Panc1 (cell line): ENCODE measurements around the gene OBP2A. TPM values are rescaled to one million over a fixed set of nuclear protein-coding genes. Genes with fewer than 3 reads are reported as not detected.

ENCODE experiments used
- ATAC-seq: fragments of 200-7000 bp; cut with Tn5 transposase; 2 replicates; pipeline ENCODE4 v1.9.1; 2020; ENCODE audit warnings: mild to moderate bottlenecking, moderate library complexity
- BruUV-seq: library from RNA; stranded (reverse); fragments of 400-500 nt; replicated peaks from 2 replicates; lab custom pipeline; 2021; lab: Mats Ljungman, UMichigan
- CTCF ChIA-PET: fragments of 300-600 bp; sonication (Branson Sonifier 250); formaldehyde crosslinking; loops from one replicate; lab custom pipeline; 2022; ENCODE audit warnings: antibody characterized with exemption; lab: Charles Lee
- POLR2A ChIA-PET: fragments of 300-600 bp; sonication (Branson Sonifier 250); formaldehyde crosslinking; loops from one replicate; lab custom pipeline; 2022; ENCODE audit warnings: antibody characterized with exemption; lab: Charles Lee
- DNase-seq: peaks from one replicate; pipeline ENCODE4 v3.0.0-alpha.2; 2010; ENCODE audit warnings: low read depth, low spot score
- H3K27ac ChIP-seq: 2 replicates; pipeline ENCODE4 v1.5.1; 2011; ENCODE audit warnings: mild to moderate bottlenecking, low read length, inconsistent platforms
- H3K27me3 ChIP-seq: fragments of 200-500 bp; sonication (Bioruptor generic); 2 replicates; pipeline ENCODE4 v1.6.0; 2014; ENCODE audit warnings: low read length, inconsistent platforms; ENCODE audit not compliant: control insufficient read depth, insufficient read depth
- H3K36me3 ChIP-seq: fragments of 200-500 bp; sonication (Bioruptor generic); 2 replicates; pipeline ENCODE4 v1.5.1; 2014; ENCODE audit warnings: inconsistent platforms, mild to moderate bottlenecking, low read length, moderate library complexity; ENCODE audit not compliant: control insufficient read depth, insufficient read depth
- H3K4me1 ChIP-seq: 2 replicates; pipeline ENCODE4 v1.5.1; 2011; ENCODE audit warnings: inconsistent platforms, mild to moderate bottlenecking, low read length, moderate library complexity; ENCODE audit not compliant: control insufficient read depth, insufficient read depth
- H3K4me3 ChIP-seq, 2 experiments: 2 replicates each; pipeline ENCODE4 v1.5.1; 2011 to 2012; ENCODE audit warnings: low read depth in 2 of 2, low read length in 2 of 2, mild to moderate bottlenecking in 2 of 2, inconsistent platforms in 1 of 2, moderate library complexity in 1 of 2
- H3K9me3 ChIP-seq: fragments of 200-500 bp; sonication (Bioruptor generic); 2 replicates; pipeline ENCODE4 v1.5.1; 2014; ENCODE audit warnings: low read depth, mild to moderate bottlenecking, inconsistent platforms, low read length, moderate library complexity; ENCODE audit not compliant: control insufficient read depth, insufficient read depth
- POLR2AphosphoS5 ChIP-seq: IDR thresholded peaks from 2 replicates; pipeline ENCODE4 v1.6.1; 2012; ENCODE audit warnings: mild to moderate bottlenecking, low read depth, low read length, moderate library complexity
- SIN3A ChIP-seq: IDR thresholded peaks from 2 replicates; pipeline ENCODE4 v1.6.1; 2012; ENCODE audit warnings: low read depth, mild to moderate bottlenecking, low read length, moderate library complexity, borderline replicate concordance; ENCODE audit not compliant: insufficient read depth
- TCF7L2 ChIP-seq: IDR thresholded peaks from 2 replicates; pipeline ENCODE4 v1.6.1; 2011; ENCODE audit warnings: mild to moderate bottlenecking, low read depth, low read length, inconsistent platforms
- in situ Hi-C: cut with HindIII; loops from 2 replicates; pipeline ENCODE4 v1.10.0; 2016; ENCODE audit warnings: low sequenced_read_pairs, low pct_unique_long_range_greater_than_20kb
- intact Hi-C: fragments of 100-400 bp; cut with micrococcal nuclease; formaldehyde crosslinking; loops from one replicate; pipeline ENCODE4 v1.10.0; 2022; ENCODE audit not compliant: unreplicated experiment
- total RNA-seq: library from RNA; stranded (reverse); gene quantifications from one replicate; pipeline ENCODE4 v1.2.1, GENCODE V29; 2021; ENCODE audit not compliant: unreplicated experiment
- TF ChIP-seq, protein P1 (sequence below), 2 experiments: IDR thresholded peaks; 2 replicates each; pipeline ENCODE4 v1.6.1; 2011 to 2012; ENCODE audit warnings: low read depth in 2 of 2, control low read depth in 1 of 2, low read length in 1 of 2, mild to moderate bottlenecking in 1 of 2, moderate library complexity in 1 of 2; ENCODE audit not compliant: insufficient read depth in 1 of 2
- TF ChIP-seq, protein P2 (sequence below): fragments of 450-650 bp; IDR thresholded peaks from 2 replicates; pipeline ENCODE4 v1.5.1; 2017; ENCODE audit warnings: mild to moderate bottlenecking

OBP2A gene
- total RNA-seq, 1 experiment from 2014 or later, result not detected

DNA sequence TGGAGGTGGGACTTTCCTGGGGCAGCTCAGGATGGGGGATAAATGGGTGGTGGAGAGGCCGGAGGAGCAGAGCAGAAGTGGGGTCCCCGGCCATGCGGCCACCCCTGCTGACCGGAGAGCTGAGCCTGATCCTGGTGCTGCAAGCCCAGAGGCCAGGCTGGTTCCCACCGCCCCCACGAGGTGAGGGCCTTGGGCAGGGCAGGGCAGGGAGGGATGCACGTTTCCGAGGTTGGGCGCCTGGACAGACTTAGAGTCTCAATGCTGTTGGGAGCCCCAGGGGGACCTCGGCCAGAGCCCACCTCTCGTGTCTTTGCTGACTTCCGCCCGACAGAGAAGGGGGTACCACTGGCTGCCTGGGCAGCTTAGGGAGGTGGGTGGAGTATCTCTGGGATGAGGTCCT lies 5.5 kb downstream of the OBP2A start:
- Histone ChIP-seq H3K9me3 (no peaks in the 10 kb centered on the region), H3K27ac (no peak overlapping the region), H3K4me1 (no peaks in the 10 kb centered on the region), H3K36me3 (no peaks in the 10 kb centered on the region), H3K4me3 (no peak overlapping the region), H3K27me3 (no peaks in the 10 kb centered on the region)
- no peak for DNase-seq
- in situ Hi-C loops, result no loop called here
- ChIA-PET CTCF (interaction anchor here (0.7 kb wide), 1 partner anchor 419 kb away, joined by 5 read pairs; no protein-coding TSS in a partner anchor), POLR2A (no interaction called here)
- no peak for ATAC-seq
- TF ChIP-seq TCF7L2 (no peak), POLR2AphosphoS5 (no peak), SIN3A (no peak)
- TF ChIP-seq, protein P1, sequence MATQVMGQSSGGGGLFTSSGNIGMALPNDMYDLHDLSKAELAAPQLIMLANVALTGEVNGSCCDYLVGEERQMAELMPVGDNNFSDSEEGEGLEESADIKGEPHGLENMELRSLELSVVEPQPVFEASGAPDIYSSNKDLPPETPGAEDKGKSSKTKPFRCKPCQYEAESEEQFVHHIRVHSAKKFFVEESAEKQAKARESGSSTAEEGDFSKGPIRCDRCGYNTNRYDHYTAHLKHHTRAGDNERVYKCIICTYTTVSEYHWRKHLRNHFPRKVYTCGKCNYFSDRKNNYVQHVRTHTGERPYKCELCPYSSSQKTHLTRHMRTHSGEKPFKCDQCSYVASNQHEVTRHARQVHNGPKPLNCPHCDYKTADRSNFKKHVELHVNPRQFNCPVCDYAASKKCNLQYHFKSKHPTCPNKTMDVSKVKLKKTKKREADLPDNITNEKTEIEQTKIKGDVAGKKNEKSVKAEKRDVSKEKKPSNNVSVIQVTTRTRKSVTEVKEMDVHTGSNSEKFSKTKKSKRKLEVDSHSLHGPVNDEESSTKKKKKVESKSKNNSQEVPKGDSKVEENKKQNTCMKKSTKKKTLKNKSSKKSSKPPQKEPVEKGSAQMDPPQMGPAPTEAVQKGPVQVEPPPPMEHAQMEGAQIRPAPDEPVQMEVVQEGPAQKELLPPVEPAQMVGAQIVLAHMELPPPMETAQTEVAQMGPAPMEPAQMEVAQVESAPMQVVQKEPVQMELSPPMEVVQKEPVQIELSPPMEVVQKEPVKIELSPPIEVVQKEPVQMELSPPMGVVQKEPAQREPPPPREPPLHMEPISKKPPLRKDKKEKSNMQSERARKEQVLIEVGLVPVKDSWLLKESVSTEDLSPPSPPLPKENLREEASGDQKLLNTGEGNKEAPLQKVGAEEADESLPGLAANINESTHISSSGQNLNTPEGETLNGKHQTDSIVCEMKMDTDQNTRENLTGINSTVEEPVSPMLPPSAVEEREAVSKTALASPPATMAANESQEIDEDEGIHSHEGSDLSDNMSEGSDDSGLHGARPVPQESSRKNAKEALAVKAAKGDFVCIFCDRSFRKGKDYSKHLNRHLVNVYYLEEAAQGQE (IDR thresholded peaks at IDR 0.05; ENCODE audit: insufficient read depth in 1 of 2, low read depth in 2 of 2, low read length in 1 of 2), result no peak
- TF ChIP-seq, protein P2, sequence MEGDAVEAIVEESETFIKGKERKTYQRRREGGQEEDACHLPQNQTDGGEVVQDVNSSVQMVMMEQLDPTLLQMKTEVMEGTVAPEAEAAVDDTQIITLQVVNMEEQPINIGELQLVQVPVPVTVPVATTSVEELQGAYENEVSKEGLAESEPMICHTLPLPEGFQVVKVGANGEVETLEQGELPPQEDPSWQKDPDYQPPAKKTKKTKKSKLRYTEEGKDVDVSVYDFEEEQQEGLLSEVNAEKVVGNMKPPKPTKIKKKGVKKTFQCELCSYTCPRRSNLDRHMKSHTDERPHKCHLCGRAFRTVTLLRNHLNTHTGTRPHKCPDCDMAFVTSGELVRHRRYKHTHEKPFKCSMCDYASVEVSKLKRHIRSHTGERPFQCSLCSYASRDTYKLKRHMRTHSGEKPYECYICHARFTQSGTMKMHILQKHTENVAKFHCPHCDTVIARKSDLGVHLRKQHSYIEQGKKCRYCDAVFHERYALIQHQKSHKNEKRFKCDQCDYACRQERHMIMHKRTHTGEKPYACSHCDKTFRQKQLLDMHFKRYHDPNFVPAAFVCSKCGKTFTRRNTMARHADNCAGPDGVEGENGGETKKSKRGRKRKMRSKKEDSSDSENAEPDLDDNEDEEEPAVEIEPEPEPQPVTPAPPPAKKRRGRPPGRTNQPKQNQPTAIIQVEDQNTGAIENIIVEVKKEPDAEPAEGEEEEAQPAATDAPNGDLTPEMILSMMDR, result no peak
- intact Hi-C loops, result no loop called here
- BruUV-seq, result no TSS peak

DNA sequence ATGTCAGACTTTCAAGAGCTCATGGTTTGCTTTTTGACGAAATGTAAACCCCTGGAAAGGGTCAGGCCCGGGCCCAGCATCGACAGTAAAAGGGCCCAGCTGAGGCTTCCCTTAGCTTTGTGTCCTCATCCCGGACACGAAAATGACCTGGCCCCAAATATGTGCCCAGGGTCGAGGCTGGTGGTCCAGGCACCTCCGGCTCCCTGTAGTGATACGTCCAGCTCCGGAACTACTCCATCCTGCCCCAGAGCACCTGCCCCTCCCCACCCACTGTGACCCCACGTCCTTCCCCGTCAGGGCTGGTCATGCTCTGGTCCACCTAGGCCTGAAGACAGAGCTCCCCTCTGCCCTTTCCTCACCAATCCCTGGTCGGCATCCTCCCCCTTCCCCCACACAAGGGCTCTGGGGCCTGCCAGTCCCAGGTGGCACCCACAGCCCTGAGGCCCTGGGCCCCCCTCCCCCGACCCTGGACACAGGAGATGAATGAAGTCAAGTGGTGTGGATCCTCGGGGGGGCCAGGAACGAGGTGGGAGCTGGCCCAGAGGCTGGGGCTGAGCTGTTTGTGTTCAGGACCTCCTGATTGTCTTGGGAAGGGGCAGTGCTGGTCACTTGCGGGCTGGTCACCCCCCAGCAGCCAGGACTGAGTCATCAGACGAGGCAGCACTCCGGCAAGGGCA lies 6.2 kb downstream of the OBP2A start:
- no peak for ATAC-seq
- CTCF ChIA-PET, result interaction anchor here (0.7 kb wide), 1 partner anchor 420 kb away, joined by 5 read pairs; no protein-coding TSS in a partner anchor
- POLR2A ChIA-PET, result no interaction called here

More for the DNA sequence above, 6.2 kb downstream of the OBP2A start:
- BruUV-seq, result no TSS peak
- H3K4me1 ChIP-seq, result no peaks in the 10 kb centered on the region
- intact Hi-C loops, result no loop called here
- DNase-seq, result no peak
- no peaks in the 10 kb centered on the region for H3K36me3 ChIP-seq
- no peaks in the 10 kb centered on the region for H3K9me3 ChIP-seq
- no peak overlapping the region for H3K4me3 ChIP-seq
- in situ Hi-C loops, result no loop called here
- H3K27me3 ChIP-seq, result no peaks in the 10 kb centered on the region
- H3K27ac ChIP-seq, result no peak overlapping the region
- no peak for TF ChIP-seq TCF7L2
- TF ChIP-seq, protein P2, result no peak
- TF ChIP-seq POLR2AphosphoS5, result no peak
- TF ChIP-seq, protein P1 (IDR thresholded peaks at IDR 0.05; ENCODE audit: insufficient read depth in 1 of 2, low read depth in 2 of 2, low read length in 1 of 2), result no peak
- TF ChIP-seq SIN3A, result no peak
